ENCODE data around the gene GALNT2.

The GALNT2 gene

GRCh38 chr1:230267338-230268065 lies 200.5 kb downstream of the GALNT2 start:
- in situ Hi-C loops (cut with HindIII; ENCODE audit: low sequenced_read_pairs): no loop called here

- in situ Hi-C loops (cut with HindIII; ENCODE audit: low sequenced_read_pairs): no loop called here
Observed at GRCh38 chr1:230268371-230269170, 201.5 kb downstream of the GALNT2 start.

GRCh38 chr1:230270185-230270558 lies 203.1 kb downstream of the GALNT2 start:
- in situ Hi-C loops (cut with HindIII; ENCODE audit: low sequenced_read_pairs): no loop called here

- in situ Hi-C loops (cut with HindIII; ENCODE audit: low sequenced_read_pairs): no loop called here
Observed at GRCh38 chr1:230270559-230271281, 203.7 kb downstream of the GALNT2 start.

GRCh38 chr1:230271300-230272035 lies 204.4 kb downstream of the GALNT2 start:
- in situ Hi-C loops (cut with HindIII; ENCODE audit: low sequenced_read_pairs): no loop called here

GRCh38 chr1:230272557-230272956 lies 205.5 kb downstream of the GALNT2 start:
- in situ Hi-C loops (cut with HindIII; ENCODE audit: low sequenced_read_pairs): no loop called here

GRCh38 chr1:230273141-230273710 lies 206.2 kb downstream of the GALNT2 start:
- in situ Hi-C loops (cut with HindIII; ENCODE audit: low sequenced_read_pairs): no loop called here

GRCh38 chr1:230274254-230274653 lies 207.2 kb downstream of the GALNT2 start:
- in situ Hi-C loops (cut with HindIII; ENCODE audit: low sequenced_read_pairs): no loop called here

GRCh38 chr1:230276401-230276800 lies 209.4 kb downstream of the GALNT2 start:
- in situ Hi-C loops (cut with HindIII; ENCODE audit: low sequenced_read_pairs): no loop called here

GRCh38 chr1:230277201-230278025 lies 210.4 kb downstream of the GALNT2 start:
- in situ Hi-C loops (cut with HindIII; ENCODE audit: low sequenced_read_pairs): no loop called here

GRCh38 chr1:230278376-230278775 lies 211.3 kb downstream of the GALNT2 start:
- in situ Hi-C loops (cut with HindIII; ENCODE audit: low sequenced_read_pairs): no loop called here

- in situ Hi-C loops (cut with HindIII; ENCODE audit: low sequenced_read_pairs): no loop called here
Observed at GRCh38 chr1:230278871-230279582, 212.0 kb downstream of the GALNT2 start.

- in situ Hi-C loops (cut with HindIII; ENCODE audit: low sequenced_read_pairs): no loop called here
Observed at GRCh38 chr1:230279583-230279945, 212.5 kb downstream of the GALNT2 start.

GRCh38 chr1:230280054-230280795 lies 213.2 kb downstream of the GALNT2 start:
- in situ Hi-C loops (cut with HindIII; ENCODE audit: low sequenced_read_pairs): no loop called here

- in situ Hi-C loops (cut with HindIII; ENCODE audit: low sequenced_read_pairs): no loop called here
Observed at GRCh38 chr1:230280906-230281413, 213.9 kb downstream of the GALNT2 start.

GRCh38 chr1:230281556-230281955 lies 214.5 kb downstream of the GALNT2 start:
- in situ Hi-C loops (cut with HindIII; ENCODE audit: low sequenced_read_pairs): no loop called here

- in situ Hi-C loops (cut with HindIII; ENCODE audit: low sequenced_read_pairs): no loop called here
Observed at GRCh38 chr1:230282157-230282556, 215.1 kb downstream of the GALNT2 start.

- in situ Hi-C loops (cut with HindIII; ENCODE audit: low sequenced_read_pairs): no loop called here
Observed at GRCh38 chr1:230283678-230284077, 216.6 kb downstream of the GALNT2 start.

All from endothelial cell of hepatic sinusoid (primary cell).